T-cell (primary cell): ENCODE measurements around the gene HK3. TPM values are rescaled to one million over a fixed set of nuclear protein-coding genes. Genes with fewer than 3 reads are reported as not detected.

Experiments used
- ATAC-seq, 4 experiments: fragments of 200-7000 bp in 3 of 4; fragments of 150-1000 bp in 1 of 4; cut with Tn5 transposase; replicated peaks in 1 of 4; 1 replicate in 3 of 4; 2 replicates in 1 of 4; pipeline ENCODE4 v1.10.0; 2021; ENCODE audit warnings: moderate library complexity in 3 of 4, mild to moderate bottlenecking in 2 of 4, moderate number of reproducible peaks in 1 of 4
- CTCF ChIA-PET, 2 donors: fragments of 300-600 bp; sonication (Branson Sonifier 250); formaldehyde crosslinking; loops; one replicate each; lab custom pipeline; 2022; ENCODE audit warnings: antibody characterized with exemption in 2 of 2; lab: Charles Lee
- POLR2A ChIA-PET, 2 donors: fragments of 300-600 bp; sonication (Branson Sonifier 250); formaldehyde crosslinking; loops; one replicate each; lab custom pipeline; 2022; ENCODE audit warnings: antibody characterized with exemption in 2 of 2; lab: Charles Lee
- DNase-seq, 35 experiments: peaks; one replicate each; pipeline versions ENCODE4 v3.0.0 to v3.0.0-alpha.2; 2013 to 2023
- H3K27ac ChIP-seq: one replicate; pipeline ENCODE4 v1.5.1; 2013; ENCODE audit warnings: low read length
- H3K27me3 ChIP-seq, 2 experiments: replicated peaks in 1 of 2; 1 replicate in 1 of 2; 2 replicates in 1 of 2; pipeline versions ENCODE4 v1.6.1 to v1.7.0; 2013; ENCODE audit warnings: low read length in 1 of 2, mixed read lengths in 1 of 2; ENCODE audit not compliant: control insufficient read depth in 2 of 2, insufficient read depth in 2 of 2; ENCODE audit errors: extremely low read depth in 1 of 2
- H3K36me3 ChIP-seq, 2 donors: 1 replicate in 1 of 2; 2 replicates in 1 of 2; pipeline versions ENCODE4 v1.6.1 to v1.7.0; 2013; ENCODE audit warnings: low read length in 1 of 2; ENCODE audit not compliant: control insufficient read depth in 2 of 2, insufficient read depth in 1 of 2; ENCODE audit errors: extremely low read depth in 1 of 2
- H3K4me1 ChIP-seq, 2 experiments: 1 replicate in 1 of 2; 2 replicates in 1 of 2; pipeline versions ENCODE4 v1.6.1 to v1.7.0; 2013; ENCODE audit warnings: low read length in 2 of 2, mixed read lengths in 1 of 2; ENCODE audit not compliant: insufficient read depth in 2 of 2, control insufficient read depth in 1 of 2; ENCODE audit errors: extremely low read depth in 1 of 2
- H3K4me3 ChIP-seq, 2 donors: 1 replicate in 1 of 2; 2 replicates in 1 of 2; pipeline versions ENCODE4 v1.5.1 to v1.7.0; 2013; ENCODE audit warnings: mild to moderate bottlenecking in 2 of 2, low read length in 1 of 2, moderate library complexity in 1 of 2; ENCODE audit not compliant: control insufficient read depth in 1 of 2; ENCODE audit errors: extremely low read depth in 1 of 2
- H3K9me3 ChIP-seq: 2 replicates; pipeline ENCODE4 v1.7.0; 2013
- H3K27ac Mint-ChIP-seq, 2 donors: one replicate each; pipeline ENCODE4 v1.8.0; 2020 to 2021; ENCODE audit warnings: mild to moderate bottlenecking in 2 of 2, mixed read lengths in 2 of 2
- H3K27me3 Mint-ChIP-seq, 2 donors: one replicate each; pipeline ENCODE4 v1.8.0; 2021 to 2022; ENCODE audit warnings: mixed read lengths in 2 of 2
- H3K36me3 Mint-ChIP-seq: one replicate; pipeline ENCODE4 v1.8.0; 2021; ENCODE audit warnings: mixed read lengths
- H3K4me1 Mint-ChIP-seq, 3 donors: one replicate each; pipeline ENCODE4 v1.8.0; 2020 to 2022; ENCODE audit warnings: mixed read lengths in 3 of 3, mild to moderate bottlenecking in 1 of 3
- H3K4me3 Mint-ChIP-seq, 3 donors: one replicate each; pipeline ENCODE4 v1.8.0; 2020 to 2022; ENCODE audit warnings: mild to moderate bottlenecking in 3 of 3, mixed read lengths in 3 of 3, moderate library complexity in 3 of 3
- H3K9me3 Mint-ChIP-seq, 3 donors: one replicate each; pipeline ENCODE4 v1.8.0; 2020 to 2022; ENCODE audit warnings: mixed read lengths in 3 of 3
- WGBS: methylation state at CpG from one replicate; pipeline ENCODE4 v1.1.5; 2013; ENCODE audit warnings: missing lambda C conversion rate; ENCODE audit not compliant: insufficient coverage; 5-methylcytosine and 5-hydroxymethylcytosine counted together
- total RNA-seq, 35 experiments: library from RNA in 6 of 35; stranded (reverse) in 6 of 35; fragments of 120-200 nt in 1 of 35; gene quantifications; one replicate each; pipeline versions ENCODE4 v1.2.1 to v1.2.4 and lab custom pipeline; 2013 to 2026

The HK3 gene
- total RNA-seq, 5 donors from 2014 or later (not counting 1 experiment from before 2014, with no cell fraction given) = 0.16 to 0.85 (median 0.44) TPM

GRCh38 chr5:176831425-176831824, 67.7 kb downstream of the HK3 start:
- ATAC-seq = no peak
- Histone ChIP-seq H3K9me3 (no peaks in the 10 kb centered on the region), H3K4me1 (no peaks in the 10 kb centered on the region), H3K4me3 (no peak overlapping the region), H3K27me3 (peaks cover 0 to 43% of the 10 kb centered on the region in 2 experiments), H3K36me3 (no peaks in the 10 kb centered on the region), H3K27ac (no peak overlapping the region)
- CTCF ChIA-PET = no interaction called here
- Mint-ChIP-seq H3K27ac (no peak overlapping the region), H3K27me3 (peaks cover 24 to 28% of the 10 kb centered on the region in 2 donors), H3K4me3 (no peak overlapping the region), H3K36me3 (no peaks in the 10 kb centered on the region), H3K9me3 (peaks cover 0 to 4% (median 0%) of the 10 kb centered on the region in 3 donors), H3K4me1 (no peaks in the 10 kb centered on the region)
- no peak for DNase-seq
- WGBS = 64% methylated on average over 6 of the region's 8 CpGs
- POLR2A ChIA-PET = no interaction called here

- Mint-ChIP-seq H3K4me1 (no peaks in the 10 kb centered on the region), H3K4me3 (no peak overlapping the region), H3K27ac (no peak overlapping the region), H3K27me3 (peaks cover 24 to 27% of the 10 kb centered on the region in 2 donors), H3K36me3 (no peaks in the 10 kb centered on the region), H3K9me3 (peaks cover 0 to 4% (median 0%) of the 10 kb centered on the region in 3 donors)
- H3K36me3 ChIP-seq = no peaks in the 10 kb centered on the region
- POLR2A ChIA-PET = no interaction called here
- H3K4me1 ChIP-seq = no peaks in the 10 kb centered on the region
- CTCF ChIA-PET = no interaction called here
- H3K27me3 ChIP-seq = peaks cover 0 to 39% of the 10 kb centered on the region in 2 experiments
- no peak for ATAC-seq
- no peak overlapping the region for H3K4me3 ChIP-seq
- H3K27ac ChIP-seq = no peak overlapping the region
- no peak for DNase-seq
- no peaks in the 10 kb centered on the region for H3K9me3 ChIP-seq
- WGBS = 100% methylated on average over 1 of the region's 9 CpGs
These were observed 68.1 kb downstream of the HK3 start for GRCh38 chr5:176830995-176831423.

Other genes starting within 250 kb of the HK3 start
- not detected for gene UNC5A, start 88.8 kb downstream of the HK3 start, total RNA-seq
- gene UIMC1, start 107.4 kb upstream of the HK3 start, total RNA-seq = 10 to 100 TPM; 50.0 to 70.3 (median 56.7) TPM
- gene ZNF346, start 123.3 kb upstream of the HK3 start, total RNA-seq = 10 to 100 TPM; 22.8 to 25.7 (median 24.8) TPM
- 1 to 10 TPM; 1.6 to 5.1 (median 3.2) TPM for gene FGFR4, start 187.6 kb upstream of the HK3 start, total RNA-seq
- 100 to 1,000 TPM in 3 of 5 donors, 10 to 100 TPM in 2; 89.5 to 113 (median 103) TPM for gene NSD1, start 234.4 kb upstream of the HK3 start, total RNA-seq